ENCODE results near the gene ALAD. TPM values are rescaled to one million over a fixed set of nuclear protein-coding genes. Genes with fewer than 3 reads are reported as not detected.

Gene ALAD
- total RNA-seq, 1 experiment from 2014 or later, result 8.9 TPM

- Histone ChIP-seq H3K27ac (ENCODE audit: low read length) (no peak overlapping the region), H3K4me3 (ENCODE audit: low read depth in 2 of 2, low read length in 2 of 2) (no peak overlapping the region), H3K27me3 (ENCODE audit: control insufficient read depth, insufficient read depth, low read length) (no peaks in the 10 kb centered on the region), H3K36me3 (ENCODE audit: control insufficient read depth, insufficient read depth, low read length) (no peaks in the 10 kb centered on the region; the same call in 1 of the 2 replicates), H3K9me3 (ENCODE audit: control insufficient read depth, insufficient read depth, low read depth, low read length) (no peaks in the 10 kb centered on the region), H3K4me1 (ENCODE audit: control insufficient read depth, insufficient read depth, low read length) (no peaks in the 10 kb centered on the region; the same call in 1 of the 2 replicates)
- ChIA-PET POLR2A (no interaction called here), CTCF (no interaction called here)
- in situ Hi-C loops (cut with HindIII; ENCODE audit: low pct_unique_long_range_greater_than_20kb, low sequenced_read_pairs), result no loop called here
- ATAC-seq (no peak), DNase-seq (ENCODE audit: low read depth, low spot score) (no peak)
- no TSS peak for BruUV-seq (replicated peaks)
- intact Hi-C loops (cut with micrococcal nuclease; ENCODE audit: unreplicated experiment), result no loop called here
- TF ChIP-seq REST (IDR thresholded peaks at IDR 0.05; ENCODE audit: insufficient read depth in 1 of 2, low read depth in 2 of 2, low read length in 1 of 2) (no peak), POLR2AphosphoS5 (IDR thresholded peaks at IDR 0.05; ENCODE audit: low read depth, low read length) (no peak), SIN3A (IDR thresholded peaks at IDR 0.05; ENCODE audit: borderline replicate concordance, insufficient read depth, low read depth, low read length) (no peak), TCF7L2 (IDR thresholded peaks at IDR 0.05; ENCODE audit: low read depth, low read length) (no peak), CTCF (IDR thresholded peaks at IDR 0.05) (no peak)
Observed at GRCh38 chr9:113373676-113374392, 27.2 kb downstream of the ALAD start.

GRCh38 chr9:113373256-113373655, 27.8 kb downstream of the ALAD start:
- no peaks in the 10 kb centered on the region; the same call in 1 of the 2 replicates for H3K4me1 ChIP-seq (ENCODE audit: control insufficient read depth, insufficient read depth, low read length)
- H3K36me3 ChIP-seq (ENCODE audit: control insufficient read depth, insufficient read depth, low read length), result no peaks in the 10 kb centered on the region; the same call in 1 of the 2 replicates
- no peak for TF ChIP-seq REST (IDR thresholded peaks at IDR 0.05; ENCODE audit: insufficient read depth in 1 of 2, low read depth in 2 of 2, low read length in 1 of 2)
- no peak for TF ChIP-seq TCF7L2 (IDR thresholded peaks at IDR 0.05; ENCODE audit: low read depth, low read length)
- TF ChIP-seq POLR2AphosphoS5 (IDR thresholded peaks at IDR 0.05; ENCODE audit: low read depth, low read length), result no peak
- TF ChIP-seq SIN3A (IDR thresholded peaks at IDR 0.05; ENCODE audit: borderline replicate concordance, insufficient read depth, low read depth, low read length), result no peak
- TF ChIP-seq CTCF (IDR thresholded peaks at IDR 0.05), result no peak
- no peak overlapping the region for H3K27ac ChIP-seq (ENCODE audit: low read length)
- no peak for DNase-seq (ENCODE audit: low read depth, low spot score)
- ChIA-PET CTCF (no interaction called here), POLR2A (no interaction called here)
- no peak overlapping the region for H3K4me3 ChIP-seq (ENCODE audit: low read depth in 2 of 2, low read length in 2 of 2)
- no peaks in the 10 kb centered on the region for H3K27me3 ChIP-seq (ENCODE audit: control insufficient read depth, insufficient read depth, low read length)
- no peaks in the 10 kb centered on the region for H3K9me3 ChIP-seq (ENCODE audit: control insufficient read depth, insufficient read depth, low read depth, low read length)
- BruUV-seq (replicated peaks), result no TSS peak
- intact Hi-C loops (cut with micrococcal nuclease; ENCODE audit: unreplicated experiment) (no loop called here), in situ Hi-C loops (cut with HindIII; ENCODE audit: low pct_unique_long_range_greater_than_20kb, low sequenced_read_pairs) (no loop called here)
- no peak for ATAC-seq

Measured in Panc1 (cell line).